HEK293 (cell line): ENCODE data around the gene CASKIN2.

Experiments
- CTCF ChIP-seq: fragments of 450-650 bp; formaldehyde crosslinking; IDR thresholded peaks from 2 replicates; pipeline ENCODE4 v1.5.1; 2016; ENCODE audit warnings: missing biosample characterization, missing genetic modification characterization
- PATZ1 ChIP-seq: fragments of 450-650 bp; formaldehyde crosslinking; IDR thresholded peaks from 2 replicates; pipeline ENCODE4 v1.5.1; 2016; ENCODE audit warnings: missing biosample characterization, missing genetic modification characterization
- PBX3 ChIP-seq: sonication (generic); formaldehyde crosslinking; IDR thresholded peaks from 2 replicates; pipeline ENCODE4 v1.8.1; 2022; ENCODE audit warnings: mild to moderate bottlenecking, moderate library complexity, missing genetic modification reagents
- ZBTB20 ChIP-seq: fragments of 450-650 bp; formaldehyde crosslinking; IDR thresholded peaks from 2 replicates; pipeline ENCODE4 v1.5.1; 2016; ENCODE audit warnings: missing biosample characterization, missing genetic modification characterization
- ZFP37 ChIP-seq: fragments of 450-650 bp; formaldehyde crosslinking; IDR thresholded peaks from 2 replicates; pipeline ENCODE4 v1.5.1; 2016; ENCODE audit warnings: missing biosample characterization, missing genetic modification characterization
- ZNF660 ChIP-seq: fragments of 450-650 bp; IDR thresholded peaks from 2 replicates; pipeline ENCODE4 v1.5.1; 2018; ENCODE audit warnings: missing biosample characterization, mild to moderate bottlenecking, missing genetic modification characterization
- ZNF707 ChIP-seq: fragments of 450-650 bp; formaldehyde crosslinking; IDR thresholded peaks from 2 replicates; pipeline ENCODE4 v1.5.1; 2016; ENCODE audit warnings: missing biosample characterization, missing genetic modification characterization
- TF ChIP-seq, protein P1 (sequence below): fragments of 450-650 bp; formaldehyde crosslinking; optimal IDR thresholded peaks from 2 replicates; pipeline ENCODE3; 2016; ENCODE audit warnings: missing biosample characterization, mild to moderate bottlenecking, missing genetic modification characterization

DNA sequence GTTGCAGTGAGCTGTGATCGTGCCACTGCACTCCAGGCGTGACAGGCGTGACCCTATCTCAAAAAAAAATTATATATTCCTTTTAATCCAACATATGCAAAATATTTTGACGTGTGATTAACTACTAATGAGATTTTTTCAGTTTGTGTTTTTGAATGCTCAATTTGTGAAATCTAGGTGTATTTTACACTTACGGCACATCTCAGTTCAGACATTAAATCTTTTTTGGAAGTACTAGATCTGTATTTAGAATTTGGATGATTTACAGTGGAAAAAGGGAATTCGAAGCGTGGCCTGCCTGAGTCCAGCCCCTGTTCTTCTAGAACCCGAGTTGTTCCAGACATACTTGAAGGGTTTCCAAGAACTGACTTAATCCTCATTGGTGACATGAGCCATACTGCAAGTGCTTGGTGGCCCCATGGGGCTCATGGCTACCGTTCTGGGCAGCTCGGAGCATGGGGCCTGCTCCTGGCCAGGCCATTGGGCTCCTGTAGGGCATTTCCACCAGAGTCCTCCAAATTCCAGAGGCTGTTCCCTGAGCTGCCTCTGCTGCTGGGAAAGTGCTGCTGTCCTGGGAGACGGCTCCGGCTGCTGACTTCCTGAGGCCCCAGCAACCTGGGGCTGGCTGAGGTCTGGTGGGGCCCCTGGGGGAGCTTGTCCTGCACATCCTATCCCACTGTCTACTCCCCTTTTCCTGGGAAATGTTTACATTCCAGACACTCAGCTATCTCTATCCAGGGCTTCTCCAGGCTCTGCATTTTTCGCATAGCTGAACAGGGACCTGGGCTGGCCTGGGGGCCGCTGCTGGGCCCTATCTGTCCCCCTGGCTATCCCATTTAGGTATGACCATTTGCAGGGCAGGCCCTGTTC is 37.3 kb upstream of the CASKIN2 start:
- TF ChIP-seq CTCF, result no peak
- no peak for TF ChIP-seq PATZ1 (tag by site-specific recombination)
- TF ChIP-seq PBX3 (CRISPR knock-in tag), result no peak
- no peak for TF ChIP-seq ZBTB20 (tag by site-specific recombination)
- TF ChIP-seq ZNF660 (tag by site-specific recombination), result no peak
- TF ChIP-seq ZNF707 (tag by site-specific recombination), result no peak
- TF ChIP-seq ZFP37 (tag by site-specific recombination), result no peak
- TF ChIP-seq, protein P1, sequence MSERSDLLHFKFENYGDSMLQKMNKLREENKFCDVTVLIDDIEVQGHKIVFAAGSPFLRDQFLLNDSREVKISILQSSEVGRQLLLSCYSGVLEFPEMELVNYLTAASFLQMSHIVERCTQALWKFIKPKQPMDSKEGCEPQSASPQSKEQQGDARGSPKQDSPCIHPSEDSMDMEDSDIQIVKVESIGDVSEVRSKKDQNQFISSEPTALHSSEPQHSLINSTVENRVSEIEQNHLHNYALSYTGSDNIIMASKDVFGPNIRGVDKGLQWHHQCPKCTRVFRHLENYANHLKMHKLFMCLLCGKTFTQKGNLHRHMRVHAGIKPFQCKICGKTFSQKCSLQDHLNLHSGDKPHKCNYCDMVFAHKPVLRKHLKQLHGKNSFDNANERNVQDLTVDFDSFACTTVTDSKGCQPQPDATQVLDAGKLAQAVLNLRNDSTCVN, result no peak
